22Rv1 (cell line): Measurements from ENCODE around the gene GATB.

Experiments used
- H3K27ac ChIP-seq: fragments of 450-650 bp; 2 replicates; pipeline ENCODE4 v1.5.1; 2017
- ZFX ChIP-seq: fragments of 450-650 bp; IDR thresholded peaks from 2 replicates; pipeline ENCODE4 v1.6.1; 2017; ENCODE audit warnings: antibody characterized with exemption, borderline replicate concordance
- TF ChIP-seq, protein P1 (sequence below): fragments of 450-650 bp; IDR thresholded peaks from 2 replicates; pipeline ENCODE4 v1.5.1; 2017; ENCODE audit warnings: mild to moderate bottlenecking

The GATB gene

DNA sequence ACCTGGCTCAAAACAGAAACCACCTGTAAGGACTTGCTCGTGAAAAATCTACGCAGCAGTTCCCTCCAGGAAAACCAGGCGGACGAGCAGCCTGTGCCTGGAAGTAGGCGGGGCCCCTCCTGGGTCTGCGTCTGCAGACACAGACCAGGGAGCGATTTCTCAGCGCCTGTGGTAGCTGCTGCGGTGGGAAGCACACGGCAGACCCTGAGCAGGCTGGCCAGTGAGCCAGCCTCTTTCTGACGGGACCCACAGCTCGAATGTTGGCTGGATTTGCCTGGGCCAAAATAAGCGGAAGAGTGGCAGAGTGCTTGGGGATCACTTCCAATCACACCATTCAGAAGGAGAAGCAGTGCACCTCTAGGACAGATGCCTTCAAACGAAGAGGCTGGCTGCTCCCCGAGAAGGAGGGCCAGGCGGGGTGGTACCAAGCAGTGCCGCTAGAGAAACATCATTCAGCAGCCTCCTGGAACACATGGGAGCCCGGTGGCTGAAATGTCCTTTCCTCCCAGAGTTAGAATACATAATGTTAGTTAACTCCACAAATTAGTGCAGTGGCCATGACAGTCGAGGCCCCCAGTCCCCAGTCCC is 85.9 kb downstream of the GATB start:
- no peak overlapping the region for H3K27ac ChIP-seq
- TF ChIP-seq, protein P1, sequence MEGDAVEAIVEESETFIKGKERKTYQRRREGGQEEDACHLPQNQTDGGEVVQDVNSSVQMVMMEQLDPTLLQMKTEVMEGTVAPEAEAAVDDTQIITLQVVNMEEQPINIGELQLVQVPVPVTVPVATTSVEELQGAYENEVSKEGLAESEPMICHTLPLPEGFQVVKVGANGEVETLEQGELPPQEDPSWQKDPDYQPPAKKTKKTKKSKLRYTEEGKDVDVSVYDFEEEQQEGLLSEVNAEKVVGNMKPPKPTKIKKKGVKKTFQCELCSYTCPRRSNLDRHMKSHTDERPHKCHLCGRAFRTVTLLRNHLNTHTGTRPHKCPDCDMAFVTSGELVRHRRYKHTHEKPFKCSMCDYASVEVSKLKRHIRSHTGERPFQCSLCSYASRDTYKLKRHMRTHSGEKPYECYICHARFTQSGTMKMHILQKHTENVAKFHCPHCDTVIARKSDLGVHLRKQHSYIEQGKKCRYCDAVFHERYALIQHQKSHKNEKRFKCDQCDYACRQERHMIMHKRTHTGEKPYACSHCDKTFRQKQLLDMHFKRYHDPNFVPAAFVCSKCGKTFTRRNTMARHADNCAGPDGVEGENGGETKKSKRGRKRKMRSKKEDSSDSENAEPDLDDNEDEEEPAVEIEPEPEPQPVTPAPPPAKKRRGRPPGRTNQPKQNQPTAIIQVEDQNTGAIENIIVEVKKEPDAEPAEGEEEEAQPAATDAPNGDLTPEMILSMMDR = no peak
- no peak for TF ChIP-seq ZFX

DNA sequence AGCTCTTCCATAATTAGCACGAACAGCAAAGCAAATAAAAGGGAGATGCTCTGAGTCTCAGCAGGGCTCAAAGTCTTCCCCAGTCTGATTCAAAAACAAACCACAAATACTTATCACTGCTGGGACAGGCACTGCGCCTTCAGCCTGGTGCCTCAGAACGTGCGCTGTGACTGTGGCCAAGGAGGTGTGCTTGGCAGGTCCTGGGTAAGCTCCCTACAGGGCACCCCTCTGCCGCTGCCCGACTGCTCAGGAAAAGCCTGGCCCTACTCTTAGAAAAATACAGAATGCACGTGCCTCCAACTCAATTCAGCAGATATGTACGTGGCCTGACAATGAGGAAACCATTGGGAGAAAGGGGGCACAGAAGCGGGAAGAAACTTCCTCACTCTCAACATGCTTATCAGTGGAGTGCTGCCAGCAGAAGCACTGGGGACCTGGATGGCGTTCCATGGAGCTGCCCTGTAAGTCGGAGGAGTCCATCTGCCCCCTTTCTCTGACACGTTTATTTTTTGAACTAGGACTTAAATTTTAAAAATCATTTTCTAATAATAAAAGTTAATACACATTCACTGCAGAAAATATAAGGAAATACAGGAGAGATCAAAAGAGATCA is 86.8 kb downstream of the GATB start:
- no peak overlapping the region for H3K27ac ChIP-seq
- TF ChIP-seq, protein P1 = no peak
- TF ChIP-seq ZFX = no peak

DNA sequence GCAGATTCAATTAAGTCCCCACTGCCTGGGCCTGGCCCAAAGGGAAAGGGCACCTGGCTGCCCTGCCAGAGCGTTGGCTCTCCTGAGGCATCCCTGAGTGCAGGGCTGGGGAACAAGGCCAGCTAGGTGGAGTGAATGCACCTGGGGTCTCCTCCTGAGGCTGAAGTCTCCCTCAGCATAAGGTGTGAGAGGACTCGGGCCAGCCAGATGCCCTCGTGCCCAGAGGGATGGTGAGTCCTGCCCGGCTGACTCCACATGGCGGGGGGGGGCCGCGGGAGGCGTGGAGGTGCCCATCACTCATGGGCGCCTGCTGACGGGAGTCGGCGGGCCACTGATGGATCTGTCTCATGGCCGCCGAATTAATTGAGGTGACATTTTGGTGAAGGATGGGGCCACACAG is 87.8 kb downstream of the GATB start:
- no peak overlapping the region for H3K27ac ChIP-seq
- TF ChIP-seq, protein P1 = no peak
- no peak for TF ChIP-seq ZFX

DNA sequence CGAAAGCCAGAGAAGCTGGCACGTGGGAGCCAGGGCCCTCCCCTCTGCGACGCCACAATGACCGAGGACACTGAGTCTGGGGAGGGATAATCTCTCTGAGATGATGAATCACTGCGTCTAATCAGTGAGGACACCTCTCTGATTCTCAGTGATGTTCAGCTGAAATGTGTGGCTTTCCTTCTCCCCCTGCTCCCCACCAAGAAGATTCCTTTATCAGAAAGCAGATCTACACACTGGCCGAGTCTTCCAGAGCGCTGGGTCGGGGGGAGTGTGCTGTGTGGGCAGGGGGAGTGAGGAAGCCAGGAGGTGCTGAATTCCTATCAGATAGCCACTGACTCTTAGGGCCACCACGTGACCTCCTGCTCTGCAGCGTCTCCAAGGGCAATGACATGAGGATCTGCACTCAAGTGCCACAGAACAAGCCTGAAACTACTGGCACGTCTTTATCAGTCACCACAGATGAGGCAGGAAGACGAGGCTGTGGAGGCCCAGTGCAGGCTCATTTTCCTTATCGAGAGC is 89.2 kb downstream of the GATB start:
- TF ChIP-seq ZFX = no peak
- TF ChIP-seq, protein P1 = no peak

DNA sequence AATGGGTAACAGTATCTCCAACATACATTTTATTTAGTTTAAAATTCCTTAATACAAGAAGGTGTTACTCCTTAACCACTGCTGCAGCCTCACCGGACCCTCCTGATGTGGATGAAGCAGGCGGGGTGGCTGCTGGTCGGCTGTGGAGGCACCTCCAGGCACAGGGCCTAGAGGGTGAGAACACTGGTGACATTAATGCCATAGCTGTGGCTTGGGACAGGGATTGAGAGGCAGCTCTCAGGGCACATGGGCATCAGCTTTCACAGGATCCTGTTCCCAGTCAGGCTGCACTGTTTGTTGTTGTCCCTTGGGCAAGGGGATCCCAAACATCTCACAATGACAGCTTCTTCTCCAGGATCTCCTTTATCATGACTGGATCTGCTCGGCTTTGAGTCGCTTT is 90.0 kb downstream of the GATB start:
- no peak overlapping the region for H3K27ac ChIP-seq
- TF ChIP-seq, protein P1 = no peak
- TF ChIP-seq ZFX = no peak

More for the DNA sequence above, 89.2 kb downstream of the GATB start:
- no peak overlapping the region for H3K27ac ChIP-seq

DNA sequence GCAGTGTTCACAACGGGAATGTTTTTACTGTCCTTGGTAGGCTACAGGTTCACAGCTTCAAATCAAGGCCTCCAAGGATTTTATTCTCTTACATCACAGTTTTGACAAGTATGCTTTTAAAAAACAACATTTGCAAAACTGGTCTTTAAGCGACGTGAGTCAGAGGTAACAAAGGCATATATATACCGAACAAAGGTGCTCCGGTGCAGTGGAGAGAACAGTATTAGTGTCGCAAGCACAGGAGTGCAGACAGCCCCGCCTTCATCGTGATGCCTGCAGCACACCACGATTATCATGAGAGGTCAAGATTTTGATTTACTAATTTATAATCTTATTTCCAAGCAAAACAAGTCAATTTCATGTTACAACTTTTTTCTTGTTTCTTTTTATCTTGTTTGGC is 90.8 kb downstream of the GATB start:
- TF ChIP-seq ZFX = no peak
- TF ChIP-seq, protein P1 = no peak
- H3K27ac ChIP-seq = no peak overlapping the region

DNA sequence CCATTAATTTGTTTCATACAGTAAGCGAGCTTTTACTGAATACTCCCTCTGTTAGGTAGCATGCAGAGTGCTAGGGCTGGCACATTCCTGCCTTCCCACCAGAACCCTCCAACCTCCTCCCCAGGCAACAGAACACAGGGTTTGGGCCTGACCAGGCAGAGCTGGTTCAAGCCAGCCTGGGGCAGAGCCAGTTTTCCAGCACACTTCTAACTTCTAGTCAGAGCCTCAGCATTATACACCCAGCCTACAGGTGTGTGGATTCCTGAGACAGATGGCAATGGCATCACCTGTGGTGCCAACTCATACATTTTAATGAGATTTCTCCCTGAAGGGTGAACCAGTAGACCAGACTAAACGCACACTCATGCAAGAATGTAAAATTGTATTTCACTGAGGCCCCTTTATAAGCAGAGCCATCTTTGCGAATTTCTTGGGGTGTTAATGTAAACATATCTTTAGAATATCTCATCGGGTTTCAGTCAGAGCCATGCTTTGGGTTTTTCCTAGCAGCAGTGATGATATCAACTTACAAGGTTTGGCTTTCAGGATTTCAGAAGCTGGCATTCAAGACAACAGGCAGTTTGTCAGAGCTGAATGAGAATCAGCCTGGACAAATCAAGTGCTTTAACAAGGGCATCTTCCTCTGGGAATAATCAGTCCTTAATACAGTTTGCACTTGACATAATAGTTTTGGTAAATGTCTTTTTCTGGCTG is 92.0 kb downstream of the GATB start:
- H3K27ac ChIP-seq = no peak overlapping the region
- no peak for TF ChIP-seq ZFX
- TF ChIP-seq, protein P1 = no peak
